ENCODE measurements around the gene CCDC17.
A peak's percentile ranks its signal among the peaks of the same experiment; 100 is the strongest.
"Not testable (repeated sequence)": the region's sequence is repeated elsewhere in the genome, so short reads cannot be mapped to it uniquely, and the experiment has no call there.

Gene CCDC17

DNA sequence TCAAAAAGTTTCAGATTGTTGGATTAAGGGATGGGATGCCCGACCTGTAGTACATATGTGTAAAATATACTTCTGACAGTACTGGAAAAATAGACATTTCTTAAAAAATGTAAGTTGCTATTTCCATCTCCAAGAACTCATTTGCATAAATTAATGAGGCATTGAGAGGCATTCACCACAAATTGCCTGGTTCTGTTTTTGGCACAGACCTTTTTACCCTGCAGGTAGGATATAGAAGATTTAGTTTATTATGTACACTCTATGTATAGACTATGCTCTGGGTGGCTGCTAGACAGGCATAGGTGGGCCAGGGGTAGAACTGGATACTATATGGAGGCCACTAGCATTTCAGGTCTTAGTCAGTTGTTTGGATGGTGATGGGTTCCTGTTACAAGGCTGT is 8.0 kb downstream of the CCDC17 start:
- H3K4me3 ChIP-seq (replicated peaks in 1 of 2; ENCODE audit: low read depth in 2 of 2, low read length in 2 of 2), result no peak overlapping the region
- no peak for DNase-seq (ENCODE audit: low read depth in 2 of 2)
- TF ChIP-seq, protein P1, sequence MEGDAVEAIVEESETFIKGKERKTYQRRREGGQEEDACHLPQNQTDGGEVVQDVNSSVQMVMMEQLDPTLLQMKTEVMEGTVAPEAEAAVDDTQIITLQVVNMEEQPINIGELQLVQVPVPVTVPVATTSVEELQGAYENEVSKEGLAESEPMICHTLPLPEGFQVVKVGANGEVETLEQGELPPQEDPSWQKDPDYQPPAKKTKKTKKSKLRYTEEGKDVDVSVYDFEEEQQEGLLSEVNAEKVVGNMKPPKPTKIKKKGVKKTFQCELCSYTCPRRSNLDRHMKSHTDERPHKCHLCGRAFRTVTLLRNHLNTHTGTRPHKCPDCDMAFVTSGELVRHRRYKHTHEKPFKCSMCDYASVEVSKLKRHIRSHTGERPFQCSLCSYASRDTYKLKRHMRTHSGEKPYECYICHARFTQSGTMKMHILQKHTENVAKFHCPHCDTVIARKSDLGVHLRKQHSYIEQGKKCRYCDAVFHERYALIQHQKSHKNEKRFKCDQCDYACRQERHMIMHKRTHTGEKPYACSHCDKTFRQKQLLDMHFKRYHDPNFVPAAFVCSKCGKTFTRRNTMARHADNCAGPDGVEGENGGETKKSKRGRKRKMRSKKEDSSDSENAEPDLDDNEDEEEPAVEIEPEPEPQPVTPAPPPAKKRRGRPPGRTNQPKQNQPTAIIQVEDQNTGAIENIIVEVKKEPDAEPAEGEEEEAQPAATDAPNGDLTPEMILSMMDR (IDR thresholded peaks at IDR 0.05; ENCODE audit: low read depth, low read length), result no peak

- H3K4me3 ChIP-seq (replicated peaks in 1 of 2; ENCODE audit: low read depth in 2 of 2, low read length in 2 of 2), result no peak overlapping the region
- TF ChIP-seq, protein P1 (IDR thresholded peaks at IDR 0.05; ENCODE audit: low read depth, low read length), result no peak
- no peak for DNase-seq (ENCODE audit: low read depth in 2 of 2)
These were observed 10.8 kb downstream of the CCDC17 start for GRCh38 chr1:45612941-45613579.

DNA sequence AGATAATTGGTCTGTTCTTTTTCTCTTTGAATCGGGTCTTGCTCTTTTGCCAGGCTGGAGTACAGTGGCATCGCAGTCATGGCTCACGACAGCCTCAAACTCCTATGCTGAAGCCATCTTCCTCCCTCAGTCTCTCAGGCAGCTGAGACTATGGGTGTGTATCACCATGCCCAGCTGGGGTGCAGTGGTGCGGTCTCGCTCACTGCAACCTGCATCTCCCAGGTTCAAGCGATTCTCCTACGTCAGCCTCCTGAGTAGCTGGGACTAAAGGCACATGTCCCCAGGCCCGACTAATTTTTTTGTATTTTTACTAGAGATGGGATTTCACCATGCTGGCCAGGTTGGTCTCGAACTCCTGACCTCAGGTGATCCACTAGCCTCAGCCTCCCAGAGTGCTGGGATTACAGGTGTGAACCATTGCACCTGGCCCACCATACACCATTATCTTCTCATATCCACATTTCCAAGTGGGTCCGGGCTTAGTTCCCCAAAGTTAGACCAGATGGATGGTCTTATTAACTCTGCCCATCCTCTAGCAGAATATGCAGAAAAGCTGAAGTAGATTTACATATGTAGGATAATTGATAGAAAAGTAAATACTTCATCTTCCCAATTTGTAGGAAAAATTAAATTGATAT is 13.1 kb downstream of the CCDC17 start:
- H3K4me3 ChIP-seq (replicated peaks in 1 of 2; ENCODE audit: low read depth in 2 of 2, low read length in 2 of 2), result no peak overlapping the region
- TF ChIP-seq, protein P1 (IDR thresholded peaks at IDR 0.05; ENCODE audit: low read depth, low read length), result no peak
- DNase-seq (ENCODE audit: low read depth in 2 of 2), result no peak

DNA sequence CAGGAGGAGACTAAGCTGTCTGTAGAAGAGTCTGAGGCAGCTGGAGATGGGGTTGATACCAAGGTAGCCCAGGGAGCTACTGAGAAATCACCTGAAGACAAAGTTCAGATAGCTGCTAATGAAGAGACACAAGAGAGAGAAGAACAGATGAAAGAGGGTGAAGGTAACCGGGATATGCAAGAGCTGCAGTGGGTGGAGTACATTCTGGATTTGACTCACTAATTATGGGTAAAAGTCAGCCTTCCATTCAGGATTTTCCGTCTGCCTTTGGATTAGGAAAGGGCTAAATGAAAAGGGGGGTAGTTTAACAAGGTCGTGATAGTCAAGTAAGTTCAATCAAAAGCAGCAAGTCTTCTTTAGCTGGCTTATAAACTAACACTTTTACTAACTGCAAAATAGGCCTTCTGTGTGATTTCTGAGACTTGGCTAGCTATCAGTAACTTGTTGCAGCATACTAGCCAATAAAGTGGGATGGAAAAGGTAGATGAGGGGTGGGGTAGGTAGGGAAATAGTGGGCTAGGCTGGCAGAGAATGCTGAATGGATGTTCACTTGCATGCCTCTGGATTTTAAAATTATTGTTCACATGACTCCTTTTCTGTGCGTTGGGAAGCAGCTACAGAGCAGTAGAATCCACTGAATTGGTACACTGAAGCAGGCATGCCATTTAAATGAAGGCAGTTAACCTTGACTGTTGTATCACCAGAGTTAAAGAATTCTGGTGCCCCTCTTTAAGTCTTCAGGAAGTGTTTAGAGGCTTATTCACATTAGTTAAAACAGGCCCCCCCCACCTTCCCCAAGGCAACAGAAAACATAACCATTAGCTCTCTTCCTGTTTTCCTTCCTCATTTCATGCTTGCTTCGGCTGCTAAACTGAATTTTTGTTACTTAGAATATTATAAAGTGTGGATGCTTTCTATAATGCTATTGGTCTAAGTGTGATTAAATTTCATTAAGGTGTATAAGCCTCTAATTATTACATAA is 15.4 kb downstream of the CCDC17 start:
- TF ChIP-seq, protein P1 (IDR thresholded peaks at IDR 0.05; ENCODE audit: low read depth, low read length), result no peak
- DNase-seq (ENCODE audit: low read depth in 2 of 2), result peak in 1 of 2 donors; percentile 9
- no peak overlapping the region for H3K4me3 ChIP-seq (replicated peaks in 1 of 2; ENCODE audit: low read depth in 2 of 2, low read length in 2 of 2)

DNA sequence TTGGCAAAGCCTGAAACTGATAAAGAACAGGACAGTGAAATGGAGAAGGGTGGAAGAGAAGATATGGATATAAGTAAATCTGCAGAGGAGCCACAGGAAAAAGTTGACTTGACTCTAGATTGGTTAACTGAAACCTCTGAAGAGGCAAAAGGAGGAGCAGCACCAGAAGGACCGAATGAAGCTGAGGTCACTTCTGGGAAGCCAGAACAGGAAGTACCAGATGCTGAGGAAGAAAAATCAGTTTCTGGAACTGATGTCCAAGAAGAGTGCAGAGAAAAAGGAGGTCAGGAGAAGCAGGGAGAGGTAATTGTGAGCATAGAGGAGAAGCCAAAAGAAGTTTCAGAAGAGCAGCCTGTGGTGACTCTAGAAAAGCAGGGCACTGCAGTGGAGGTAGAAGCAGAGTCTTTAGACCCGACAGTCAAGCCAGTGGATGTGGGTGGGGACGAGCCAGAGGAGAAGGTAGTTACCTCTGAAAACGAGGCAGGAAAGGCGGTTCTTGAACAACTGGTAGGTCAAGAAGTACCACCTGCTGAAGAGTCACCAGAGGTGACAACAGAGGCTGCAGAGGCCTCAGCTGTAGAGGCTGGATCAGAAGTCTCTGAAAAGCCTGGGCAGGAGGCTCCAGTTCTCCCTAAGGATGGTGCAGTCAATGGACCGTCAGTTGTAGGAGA is 16.3 kb downstream of the CCDC17 start:
- DNase-seq (ENCODE audit: low read depth in 2 of 2), result no peak
- H3K4me3 ChIP-seq (replicated peaks in 1 of 2; ENCODE audit: low read depth in 2 of 2, low read length in 2 of 2), result no peak overlapping the region
- TF ChIP-seq, protein P1 (IDR thresholded peaks at IDR 0.05; ENCODE audit: low read depth, low read length), result no peak

GRCh38 chr1:45604239-45604638 is 19.6 kb downstream of the CCDC17 start:
- TF ChIP-seq, protein P1 (IDR thresholded peaks at IDR 0.05; ENCODE audit: low read depth, low read length), result no peak
- no peak for DNase-seq (ENCODE audit: low read depth in 2 of 2)

DNA sequence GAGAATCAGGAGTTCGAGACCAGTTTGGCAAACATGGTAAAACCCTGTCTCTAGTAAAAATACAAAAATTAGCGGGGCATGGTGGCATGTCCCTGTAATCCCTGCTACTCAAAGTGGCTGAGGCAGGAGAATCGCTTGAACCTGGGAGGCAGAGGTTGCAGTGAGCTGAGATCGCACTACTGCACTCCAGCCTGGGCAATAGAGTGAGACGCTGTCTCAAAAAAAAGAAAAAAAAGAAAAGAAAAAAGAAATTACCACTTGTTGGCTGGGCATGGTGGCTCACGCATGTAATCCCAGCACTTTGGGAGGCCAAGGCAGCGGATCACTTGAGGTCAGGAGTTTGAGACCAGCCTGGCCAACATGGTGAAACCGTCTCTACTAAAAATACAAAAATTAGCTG is 27.1 kb downstream of the CCDC17 start:
- DNase-seq (ENCODE audit: low read depth in 2 of 2), result not testable (repeated sequence)

More at GRCh38 chr1:45604239-45604638, 19.6 kb downstream of the CCDC17 start:
- no peak overlapping the region for H3K4me3 ChIP-seq (replicated peaks in 1 of 2; ENCODE audit: low read depth in 2 of 2, low read length in 2 of 2)

More for the DNA sequence above, 27.1 kb downstream of the CCDC17 start:
- not testable (repeated sequence) for H3K4me3 ChIP-seq (replicated peaks in 1 of 2; ENCODE audit: low read depth in 2 of 2, low read length in 2 of 2)

Data from cardiac fibroblast (primary cell).